Activated T-cell treated with anti-CD3 and anti-CD28 coated beads for 4 hours (primary cell): ENCODE data around the gene CDK6.

Experiments used
- DNase-seq: peaks from one replicate; pipeline ENCODE4 v3.0.0-alpha.2; 2020

The CDK6 gene

DNA sequence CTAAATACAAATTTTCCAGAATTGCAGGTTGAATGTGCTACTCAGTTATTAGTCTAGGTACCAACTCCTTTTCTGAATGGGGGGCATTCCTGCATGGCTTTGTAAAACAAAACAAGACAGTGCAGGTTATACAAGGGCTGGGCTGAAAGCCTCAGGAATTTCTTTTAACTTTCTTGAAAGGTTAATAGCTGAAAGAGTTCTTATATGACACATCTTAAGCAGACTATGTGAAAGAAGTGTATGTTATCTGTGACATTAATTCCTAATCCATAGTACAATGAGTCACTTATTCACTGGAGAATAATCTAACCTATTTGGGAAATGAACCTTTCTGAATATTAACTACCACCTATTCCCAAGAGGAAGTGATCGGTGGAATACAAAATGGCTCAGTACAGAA lies 130.5 kb downstream of the CDK6 start:
- DNase-seq, result no peak

DNA sequence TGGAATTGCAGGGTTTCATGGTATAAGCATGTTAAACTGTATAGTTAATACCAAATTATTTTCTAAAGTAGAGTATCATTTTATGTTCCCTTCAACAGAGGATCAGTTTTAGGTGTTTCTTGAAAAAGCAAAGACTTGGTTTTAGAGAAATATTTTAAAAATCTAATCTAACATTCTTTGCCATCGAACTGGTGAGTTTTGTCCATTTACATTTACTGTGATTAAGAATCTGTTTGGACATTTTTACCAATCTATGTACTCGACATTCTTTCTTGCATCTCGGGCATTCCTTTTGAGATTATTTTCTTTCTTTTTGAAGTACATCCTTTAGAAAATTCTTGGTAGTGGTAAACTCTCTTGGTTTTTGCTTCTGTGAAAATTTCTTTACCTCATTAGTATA lies 131.5 kb downstream of the CDK6 start:
- DNase-seq, result no peak

DNA sequence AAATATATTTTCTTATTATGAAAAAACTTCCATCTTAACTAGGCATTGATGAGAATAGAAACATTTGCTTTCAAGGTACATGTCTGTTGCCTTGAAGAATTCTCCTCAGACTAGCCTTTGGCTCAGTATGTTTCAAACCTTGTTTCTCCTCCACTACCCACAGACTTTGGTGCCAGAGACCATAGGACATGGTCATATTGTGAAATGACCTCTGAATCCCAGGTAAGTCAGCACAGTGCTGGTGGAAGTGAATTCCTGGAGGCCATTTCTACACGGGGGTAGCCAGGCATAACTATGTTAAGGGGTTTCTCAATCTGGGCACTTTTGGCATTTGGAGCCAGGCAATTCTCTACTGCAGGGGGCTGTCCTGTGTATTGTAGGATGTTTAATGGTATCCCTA lies 133.8 kb downstream of the CDK6 start:
- no peak for DNase-seq

DNA sequence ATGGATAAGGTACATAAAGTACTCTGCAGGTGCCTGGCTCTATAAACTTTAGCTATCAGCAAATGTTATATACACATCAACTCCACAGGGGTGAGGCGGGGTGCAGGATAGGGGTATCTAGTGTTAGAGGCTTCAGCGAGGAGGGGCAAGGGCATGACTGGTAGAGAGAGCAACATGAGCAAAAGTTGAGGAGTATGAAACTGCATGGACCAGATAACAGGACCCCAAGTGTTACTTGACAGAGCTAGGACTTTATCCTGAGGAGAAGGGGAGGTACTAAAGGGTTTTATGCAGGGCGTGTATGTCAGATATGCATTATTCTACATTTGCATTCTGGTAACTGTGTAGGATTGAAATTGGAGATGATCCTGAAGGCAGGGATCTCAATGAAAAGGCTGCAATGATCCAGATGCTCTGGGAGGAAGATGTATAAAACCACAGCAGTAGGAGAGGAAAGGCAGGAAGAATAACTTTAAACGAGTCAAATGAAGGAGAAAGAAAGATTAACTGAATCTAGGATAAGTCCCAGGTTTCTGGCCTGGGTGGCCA lies 136.3 kb downstream of the CDK6 start:
- no peak for DNase-seq

DNA sequence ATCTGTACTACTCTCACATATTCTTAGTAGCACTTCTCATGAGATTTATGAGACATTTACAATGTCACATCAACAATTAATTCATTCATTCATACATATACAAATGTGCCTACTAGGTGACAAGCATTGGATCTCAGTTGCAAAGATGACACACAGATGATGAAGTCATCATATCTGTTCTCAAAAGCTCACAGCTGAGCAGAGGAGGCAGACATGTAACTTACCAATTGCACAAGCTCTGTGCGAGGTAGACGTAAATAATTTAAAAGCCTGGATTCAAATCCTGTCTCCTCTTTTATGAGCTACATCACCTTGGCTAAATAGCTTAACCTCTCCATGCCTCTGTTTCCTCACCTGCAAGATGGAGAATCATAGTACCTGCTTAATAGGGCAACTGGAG lies 136.8 kb downstream of the CDK6 start:
- DNase-seq, result no peak

DNA sequence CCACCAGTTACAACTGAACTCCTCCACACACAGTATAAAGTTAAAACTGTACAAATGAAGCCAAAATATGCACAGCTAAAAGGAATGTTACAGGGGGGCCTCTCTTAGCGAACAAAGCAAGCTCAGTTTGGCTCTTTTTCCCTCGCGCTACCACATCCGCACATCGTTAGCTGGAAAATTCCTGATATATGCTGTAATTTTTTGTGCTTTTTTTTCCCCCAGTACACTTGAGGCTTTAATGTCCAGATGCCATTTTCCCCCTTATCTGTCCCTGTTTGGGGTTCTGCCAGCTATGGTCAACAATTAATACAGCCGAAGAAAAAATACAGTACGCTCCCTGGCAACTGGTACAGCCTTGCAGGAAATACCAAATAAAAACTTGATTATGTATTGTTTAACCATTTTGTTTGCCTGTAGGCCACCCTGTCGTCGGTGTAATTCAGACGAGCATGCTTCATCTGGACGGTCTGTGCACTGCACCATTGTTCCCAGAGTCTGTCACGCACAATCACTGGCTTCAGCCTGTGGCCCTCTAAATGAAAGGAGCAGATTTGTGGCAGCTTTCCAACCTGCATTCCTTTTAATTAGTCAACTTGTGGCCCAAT lies 138.0 kb downstream of the CDK6 start:
- no peak for DNase-seq

DNA sequence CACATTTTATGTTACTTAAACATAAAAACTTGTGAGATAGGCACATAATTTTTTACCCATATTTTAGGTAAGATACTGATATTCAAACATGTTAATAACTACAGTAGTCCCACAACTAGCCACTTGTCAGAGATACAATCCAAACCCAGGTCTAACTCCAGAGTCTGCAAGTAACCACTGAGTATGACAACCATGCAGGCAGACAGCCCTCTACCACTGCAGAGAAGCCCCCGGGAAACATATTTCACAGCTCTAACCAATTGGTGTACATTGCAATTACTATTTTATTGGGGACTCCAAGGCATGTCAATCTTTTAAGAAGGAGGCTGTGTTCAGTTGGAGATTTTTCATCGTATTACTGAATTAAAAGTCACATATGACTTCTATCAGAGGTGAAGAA lies 139.0 kb downstream of the CDK6 start:
- DNase-seq, result no peak

DNA sequence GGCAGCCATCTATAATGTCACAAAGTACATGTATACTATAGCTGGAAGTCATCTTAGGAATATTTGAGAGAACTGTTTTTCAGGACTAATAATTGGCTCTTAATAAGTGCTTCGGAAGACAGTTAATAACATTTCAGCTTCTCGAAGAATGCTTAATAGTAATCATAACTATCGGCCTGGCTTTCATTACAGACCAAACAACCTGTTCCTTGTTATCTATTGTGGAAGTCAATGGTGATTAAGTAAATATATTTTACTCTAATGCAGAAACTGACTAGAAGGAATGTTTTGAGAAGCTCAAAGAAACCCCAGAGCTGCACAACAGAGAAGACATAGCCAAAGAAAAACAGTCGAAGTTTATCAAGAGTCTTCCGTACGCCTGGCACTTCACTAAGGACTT lies 139.4 kb downstream of the CDK6 start:
- no peak for DNase-seq

DNA sequence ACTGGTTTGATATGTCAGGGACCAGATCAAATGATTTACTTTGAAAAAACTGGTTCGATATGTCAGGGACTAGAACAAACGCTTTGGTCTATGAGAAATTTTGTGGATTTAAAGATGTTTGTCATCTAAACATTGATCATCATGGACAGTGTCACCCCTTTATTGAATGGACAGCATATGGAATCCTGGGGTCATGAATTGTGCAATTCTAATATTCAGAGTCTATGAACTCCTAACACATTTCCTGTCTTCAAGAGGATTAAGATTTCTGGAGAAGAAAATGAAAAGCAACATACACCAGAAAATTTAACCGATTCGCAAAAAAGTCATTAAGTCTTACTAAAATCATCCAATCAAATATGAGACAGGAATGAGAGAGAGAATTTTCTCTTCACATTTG lies 139.8 kb downstream of the CDK6 start:
- DNase-seq, result no peak

DNA sequence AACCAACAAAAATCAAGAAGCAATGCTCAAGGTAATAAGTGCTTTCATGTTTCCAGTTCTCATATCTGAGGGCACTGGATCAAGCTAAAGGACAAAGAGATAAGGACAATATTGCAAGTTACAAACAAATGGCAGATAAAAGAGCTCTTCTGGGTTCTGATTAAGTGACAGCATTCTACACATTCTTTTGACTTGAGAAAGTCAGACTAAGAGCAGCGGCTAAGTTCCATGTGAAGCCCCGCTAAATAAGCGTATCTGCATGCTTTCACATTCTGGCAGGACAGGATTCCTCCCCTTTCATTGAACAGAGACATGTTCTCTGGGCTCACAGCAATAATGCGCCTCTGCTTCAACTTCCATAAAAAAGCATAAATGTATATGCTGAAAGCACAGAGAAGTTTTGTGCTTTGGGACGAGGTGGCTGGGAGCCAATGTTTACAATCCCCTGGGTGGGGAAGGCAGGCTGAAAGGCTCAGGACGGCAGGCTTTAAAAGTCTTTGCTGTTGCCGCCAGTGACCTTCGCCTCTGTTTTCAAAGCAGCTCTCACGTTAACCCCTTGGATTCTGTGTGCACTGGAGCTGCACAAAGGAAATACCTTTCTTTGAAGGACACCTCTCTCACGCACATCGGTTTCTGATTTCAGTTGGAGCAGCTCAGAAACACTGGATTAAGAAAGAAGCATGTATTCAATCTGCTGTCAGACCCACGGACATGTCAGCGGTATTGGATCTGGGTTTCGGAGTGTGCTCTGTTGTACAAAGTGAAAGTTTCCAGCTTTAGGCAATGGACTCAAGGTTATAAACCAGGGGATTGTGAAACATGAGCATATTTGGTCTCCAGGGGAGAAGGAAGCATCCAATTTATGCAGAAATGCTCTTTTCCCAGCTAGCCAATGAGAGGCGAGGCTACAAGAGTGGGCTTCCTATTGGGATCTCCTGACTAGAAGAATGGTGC lies 140.8 kb downstream of the CDK6 start:
- DNase-seq, result no peak

DNA sequence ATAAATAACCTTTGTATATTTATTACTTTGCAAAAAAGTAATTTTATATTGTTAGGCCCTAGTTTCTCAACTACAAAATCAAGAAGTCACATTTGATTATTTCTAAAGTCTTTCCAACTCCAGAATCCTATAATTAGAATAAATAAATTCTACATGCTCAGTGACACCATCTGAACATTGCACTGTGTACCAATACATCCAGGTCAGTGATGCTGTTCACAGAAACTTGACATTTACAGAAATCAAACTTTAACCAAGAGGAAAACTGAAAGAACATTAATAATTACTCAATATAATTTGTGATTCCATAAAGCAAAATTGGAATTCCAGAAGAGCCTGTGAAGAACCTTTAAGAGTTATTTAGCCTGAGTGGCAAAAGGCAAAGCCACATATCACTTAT lies 142.2 kb downstream of the CDK6 start:
- DNase-seq, result no peak

DNA sequence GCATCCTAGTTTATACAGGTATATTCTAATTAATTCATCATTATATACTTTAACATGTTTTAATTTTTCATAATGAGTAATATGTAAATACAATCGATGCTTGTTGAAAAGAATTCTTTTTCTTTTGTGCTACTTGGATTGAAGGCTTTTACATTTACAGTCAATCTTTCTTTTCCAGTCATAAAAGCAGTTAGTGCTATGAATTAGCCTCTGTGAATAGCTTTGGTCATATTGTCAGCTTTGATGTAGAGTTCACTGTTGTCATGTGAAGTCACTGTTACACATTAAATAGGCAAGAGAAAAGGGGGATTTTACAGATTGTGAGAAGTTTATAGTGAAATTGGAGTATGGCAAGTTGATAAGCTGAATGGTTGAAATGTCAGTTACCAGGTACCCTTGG lies 142.9 kb downstream of the CDK6 start:
- DNase-seq, result no peak

DNA sequence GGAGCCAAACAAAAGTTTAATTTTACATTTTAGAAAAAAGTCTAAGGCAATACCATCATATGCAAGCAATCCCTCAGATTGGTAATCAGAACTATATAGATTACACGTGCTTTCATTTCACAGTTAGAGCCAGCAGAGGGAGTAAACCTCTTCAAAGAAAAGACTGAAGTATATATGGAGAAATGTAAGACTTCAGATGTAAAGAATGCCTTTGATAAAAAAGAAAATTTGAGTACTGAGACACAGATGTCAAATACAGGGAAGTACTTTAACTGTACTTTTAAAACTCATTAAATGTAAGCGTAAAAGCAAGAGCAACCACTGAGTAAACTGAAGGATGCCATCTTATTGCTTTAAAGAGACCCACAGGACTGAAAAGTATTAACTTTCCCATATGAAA lies 144.8 kb downstream of the CDK6 start:
- DNase-seq, result no peak

DNA sequence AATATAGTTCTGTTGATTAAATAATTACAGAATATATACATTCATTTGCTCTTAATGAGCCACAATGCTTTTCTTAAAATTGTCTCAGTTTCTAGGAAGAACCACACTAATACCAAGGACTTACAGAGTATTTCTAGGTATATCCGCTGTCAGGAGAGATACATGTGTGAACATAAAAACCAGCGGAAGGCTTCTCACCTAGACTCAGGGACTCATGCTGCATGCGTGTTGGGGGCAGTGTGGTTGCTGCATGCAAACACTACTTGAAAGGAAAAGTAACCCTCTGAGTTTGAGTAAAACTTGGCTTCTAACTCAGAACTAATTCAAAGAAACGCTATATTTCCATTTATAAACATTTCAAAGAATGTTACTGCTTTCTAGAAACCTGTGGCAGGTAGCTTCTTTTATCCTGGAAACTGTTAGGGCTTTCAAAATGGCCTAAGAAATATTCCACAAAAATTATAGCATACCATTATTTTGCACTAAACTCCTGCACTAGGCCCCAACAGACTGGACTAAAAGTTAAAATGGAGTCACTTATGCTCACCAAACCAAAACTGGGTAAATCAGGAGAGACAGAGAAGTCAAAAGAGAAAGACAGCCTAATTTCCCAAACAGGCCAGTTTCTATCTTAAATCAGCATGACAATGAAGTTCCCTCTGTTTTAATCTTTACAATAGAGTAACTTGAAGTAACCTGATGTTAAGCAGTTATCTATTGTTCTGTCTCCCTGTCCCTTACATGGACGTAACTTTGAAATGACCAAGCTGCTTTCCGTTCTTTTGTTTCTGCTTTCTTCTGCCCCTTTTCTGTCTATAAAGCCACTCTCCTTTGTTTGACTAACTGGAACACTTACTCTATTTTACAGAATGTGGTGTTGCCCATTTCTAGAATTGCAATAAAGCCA lies 151.0 kb downstream of the CDK6 start:
- DNase-seq, result peak; percentile 36

DNA sequence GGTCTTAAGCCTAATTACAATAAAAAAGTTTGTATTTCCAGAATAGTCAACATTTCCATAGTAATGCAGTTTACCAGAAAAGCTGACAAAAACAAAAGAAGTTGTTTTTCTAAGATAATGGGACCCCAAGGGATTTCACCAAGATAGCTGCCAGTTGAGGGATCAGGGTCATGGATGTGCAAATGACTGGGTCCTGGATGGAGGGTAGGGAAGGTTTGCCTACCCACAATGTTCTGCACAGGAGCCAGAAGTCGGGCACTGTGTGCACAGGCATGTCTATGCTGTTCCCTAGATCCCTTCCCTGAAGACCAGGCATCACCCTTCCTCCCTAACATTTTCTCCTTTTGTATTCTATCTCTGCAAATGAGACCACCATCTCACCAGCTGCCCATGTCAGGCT lies 152.1 kb downstream of the CDK6 start:
- DNase-seq, result no peak

DNA sequence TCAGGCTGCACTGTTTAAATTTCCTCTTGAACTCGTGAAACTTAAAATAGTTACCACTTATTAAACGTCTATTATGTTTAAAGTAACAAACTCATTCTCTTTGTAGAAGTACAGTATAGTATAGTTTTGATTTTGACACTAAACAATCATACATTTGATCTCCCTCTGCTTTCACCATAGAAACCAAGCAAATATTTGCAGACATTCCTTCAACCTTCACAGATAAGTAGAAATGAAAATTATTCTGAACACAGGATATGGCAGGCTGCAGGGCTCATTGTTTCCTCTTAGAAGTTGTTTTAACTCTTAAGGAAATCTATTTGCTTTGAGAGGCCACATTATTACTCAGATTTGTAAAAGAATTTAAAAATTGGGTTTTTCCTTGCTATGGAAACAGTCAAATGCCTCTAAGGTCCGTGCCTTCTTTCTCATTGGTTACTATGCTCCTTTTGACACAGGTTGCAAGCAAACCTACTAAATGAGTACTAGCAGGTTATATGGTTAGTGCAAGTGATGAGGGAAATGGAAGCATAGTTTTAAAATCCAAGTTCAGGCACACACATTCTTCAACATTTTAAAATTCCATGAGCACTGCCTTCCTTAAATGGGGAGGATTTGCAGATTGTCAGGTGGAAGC lies 153.4 kb downstream of the CDK6 start:
- DNase-seq, result no peak

DNA sequence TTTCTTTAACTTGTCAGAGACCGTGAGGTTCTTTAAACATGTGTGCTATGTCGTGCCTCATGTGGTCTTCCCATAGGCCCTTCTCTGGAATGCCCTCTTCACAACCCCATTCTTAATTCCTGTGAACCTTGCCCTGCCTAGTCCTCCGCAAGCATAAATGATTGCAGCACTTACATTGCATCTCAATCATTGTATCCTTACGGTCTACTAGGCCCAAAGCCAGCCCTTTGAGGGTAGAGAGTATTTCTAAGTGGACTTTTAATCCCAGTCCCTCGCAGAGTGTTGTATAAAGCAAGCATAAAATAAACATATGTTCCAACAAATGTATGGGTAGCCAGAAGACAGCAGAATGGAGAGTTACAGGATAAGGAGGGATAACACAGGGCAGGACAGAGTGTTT lies 154.0 kb downstream of the CDK6 start:
- no peak for DNase-seq

DNA sequence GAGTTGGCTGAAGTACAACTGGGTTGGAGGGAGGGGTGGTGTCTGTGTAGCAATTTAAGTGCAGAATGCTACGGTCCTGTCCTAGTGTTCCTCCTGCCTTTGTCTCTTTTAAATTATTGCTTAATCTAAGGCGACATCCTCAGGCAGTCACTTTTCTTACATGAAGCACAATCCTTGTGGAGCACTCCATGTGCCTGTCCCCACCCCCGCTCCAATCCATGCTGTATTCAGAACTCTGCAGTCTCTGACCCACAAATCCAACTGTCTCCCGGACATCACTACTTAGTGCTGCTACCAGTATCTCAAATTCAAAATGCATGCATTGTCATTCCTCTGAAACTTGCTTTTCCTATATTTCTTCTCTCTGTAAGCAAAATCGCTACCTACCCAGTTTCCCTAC lies 154.7 kb downstream of the CDK6 start:
- no peak for DNase-seq

DNA sequence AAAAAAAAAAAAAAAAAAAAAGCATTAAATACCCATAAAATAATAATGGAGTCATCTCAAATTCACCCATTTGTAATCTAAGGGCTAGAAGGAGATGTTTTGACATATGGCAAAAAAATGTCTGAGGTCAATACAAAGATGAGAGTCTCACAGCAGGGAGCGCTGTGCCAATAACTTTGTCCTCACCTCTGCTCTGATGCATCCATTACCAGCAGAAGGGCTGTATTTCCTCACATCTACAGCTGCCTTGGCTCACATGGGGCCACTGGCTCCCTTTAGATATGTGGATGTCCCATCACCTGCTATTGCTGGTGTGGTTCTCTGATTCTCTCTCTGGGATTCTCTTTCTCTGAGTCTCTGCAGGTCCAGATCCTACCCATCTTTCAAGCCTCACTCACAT lies 155.9 kb downstream of the CDK6 start:
- no peak for DNase-seq

DNA sequence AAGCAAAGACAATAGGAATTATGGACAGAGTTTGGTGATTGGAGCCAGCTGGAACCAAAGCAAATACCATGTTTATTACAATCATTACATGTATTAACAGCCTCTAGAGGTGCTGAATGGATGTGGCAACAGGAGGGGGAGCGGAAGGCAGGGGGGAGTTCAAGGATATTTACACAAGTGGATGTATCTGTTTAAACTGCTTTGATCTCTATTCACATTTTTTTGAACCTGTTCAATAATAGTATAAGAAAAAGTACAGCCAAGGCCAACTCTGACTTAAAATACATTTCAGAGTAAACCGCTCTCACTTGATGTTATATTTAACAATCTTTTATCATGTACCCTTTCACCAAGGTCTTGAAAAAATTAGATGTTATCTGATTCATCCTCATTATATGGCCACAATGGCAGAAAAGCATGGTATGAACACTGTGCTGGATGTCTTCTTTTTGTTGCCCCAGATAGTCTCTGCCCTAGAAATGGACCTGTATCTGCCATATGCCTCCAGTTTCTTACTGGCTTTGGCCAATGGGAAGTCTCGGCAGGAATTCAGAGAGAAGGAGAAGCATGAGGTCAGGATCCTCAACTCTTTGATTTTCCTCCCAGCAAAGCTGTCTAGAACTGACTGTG lies 158.0 kb downstream of the CDK6 start:
- DNase-seq, result no peak

DNA sequence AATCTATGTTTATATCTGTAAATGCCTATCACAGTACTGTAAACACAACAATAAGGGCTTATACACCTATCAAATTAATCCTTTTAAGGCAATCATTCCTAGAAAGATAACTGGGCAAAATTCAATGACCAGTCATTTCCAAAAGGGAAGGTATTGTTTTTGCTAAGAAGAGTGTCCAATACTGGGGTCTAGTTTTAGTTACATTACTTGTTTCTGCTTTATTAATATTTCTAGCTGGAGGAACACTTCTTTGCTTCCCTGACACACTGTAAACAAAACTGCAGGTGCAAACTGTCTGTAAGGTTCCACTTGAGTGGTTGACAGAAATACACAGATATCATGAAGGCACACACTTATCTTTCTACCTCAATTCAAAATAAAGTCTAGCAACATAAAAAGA lies 162.0 kb downstream of the CDK6 start:
- no peak for DNase-seq

DNA sequence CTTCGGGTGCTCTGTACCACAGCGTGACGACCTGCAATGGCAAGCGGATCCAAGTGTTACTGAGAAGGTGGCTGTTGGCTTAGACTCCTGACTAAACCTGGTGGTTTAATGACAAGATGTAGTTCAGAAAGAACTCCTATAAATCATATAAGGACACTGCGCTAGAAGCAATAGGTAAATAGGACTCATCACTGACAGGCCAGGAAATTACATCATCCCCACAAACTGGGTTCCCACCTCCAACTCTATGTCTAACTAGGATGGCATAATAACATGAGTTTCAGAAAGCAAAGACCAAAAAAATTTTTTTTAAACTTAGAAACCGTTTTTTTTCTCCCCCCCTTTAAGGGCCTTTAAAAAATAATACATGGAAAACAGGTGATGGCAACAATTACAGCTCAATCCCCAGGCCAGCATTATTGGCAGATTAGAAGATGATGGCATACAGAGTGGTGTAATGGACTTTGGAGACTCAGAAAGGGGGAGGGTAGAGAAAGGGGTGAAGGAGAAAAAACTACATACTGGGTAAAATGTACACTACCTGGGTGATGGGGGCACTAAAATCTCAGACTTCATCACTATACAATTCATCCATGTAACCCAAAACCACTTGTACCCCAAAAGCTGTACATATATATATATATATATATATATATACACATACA lies 164.7 kb downstream of the CDK6 start:
- no peak for DNase-seq
